OCI-LY1 (cell line): ENCODE data around the gene DENND1B.

Experiments used
- EZH2 ChIP-seq: fragments of 200-600 bp; sonication (generic), shearing (Covaris generic); IDR thresholded peaks from 2 replicates; pipeline ENCODE4 v1.8.0; 2017; ENCODE audit warnings: borderline replicate concordance, mixed run types, mild to moderate bottlenecking, antibody characterized with exemption, low read length, moderate library complexity, mixed read lengths
- TF ChIP-seq, protein P1 (sequence below): fragments of 200-600 bp; sonication (generic), shearing (Covaris generic); IDR thresholded peaks from 2 replicates; pipeline ENCODE4 v1.5.1; 2017; ENCODE audit warnings: mild to moderate bottlenecking, antibody characterized with exemption, low read length, moderate library complexity, mixed read lengths

DNA sequence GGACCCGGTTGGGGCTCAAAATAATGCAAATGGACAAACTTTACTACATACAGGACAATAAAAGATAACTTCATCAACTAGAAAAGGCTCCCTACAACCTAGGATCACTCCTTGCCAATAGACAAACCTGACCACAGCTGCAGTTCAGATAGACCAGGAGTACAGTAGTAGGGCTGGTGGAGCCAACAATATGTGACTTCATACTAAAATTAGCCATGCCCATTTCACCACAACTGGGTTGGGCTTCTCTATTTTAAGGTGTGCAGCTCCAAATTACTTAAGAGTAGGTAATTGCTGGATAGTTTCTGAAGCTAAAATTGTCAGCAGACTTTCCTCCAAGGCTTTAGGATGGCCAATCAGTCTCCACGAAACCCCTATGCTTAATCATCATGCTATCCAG lies 3.9 kb downstream of the DENND1B start:
- no peak for TF ChIP-seq EZH2
- TF ChIP-seq, protein P1, sequence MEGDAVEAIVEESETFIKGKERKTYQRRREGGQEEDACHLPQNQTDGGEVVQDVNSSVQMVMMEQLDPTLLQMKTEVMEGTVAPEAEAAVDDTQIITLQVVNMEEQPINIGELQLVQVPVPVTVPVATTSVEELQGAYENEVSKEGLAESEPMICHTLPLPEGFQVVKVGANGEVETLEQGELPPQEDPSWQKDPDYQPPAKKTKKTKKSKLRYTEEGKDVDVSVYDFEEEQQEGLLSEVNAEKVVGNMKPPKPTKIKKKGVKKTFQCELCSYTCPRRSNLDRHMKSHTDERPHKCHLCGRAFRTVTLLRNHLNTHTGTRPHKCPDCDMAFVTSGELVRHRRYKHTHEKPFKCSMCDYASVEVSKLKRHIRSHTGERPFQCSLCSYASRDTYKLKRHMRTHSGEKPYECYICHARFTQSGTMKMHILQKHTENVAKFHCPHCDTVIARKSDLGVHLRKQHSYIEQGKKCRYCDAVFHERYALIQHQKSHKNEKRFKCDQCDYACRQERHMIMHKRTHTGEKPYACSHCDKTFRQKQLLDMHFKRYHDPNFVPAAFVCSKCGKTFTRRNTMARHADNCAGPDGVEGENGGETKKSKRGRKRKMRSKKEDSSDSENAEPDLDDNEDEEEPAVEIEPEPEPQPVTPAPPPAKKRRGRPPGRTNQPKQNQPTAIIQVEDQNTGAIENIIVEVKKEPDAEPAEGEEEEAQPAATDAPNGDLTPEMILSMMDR = no peak
